Fibroblast of the aortic adventitia (primary cell): ENCODE data around the gene UGT1A6. TPM values are rescaled to one million over a fixed set of nuclear protein-coding genes. Genes with fewer than 3 reads are reported as not detected.
A peak's percentile ranks its signal among the peaks of the same experiment; 100 is the strongest.
"Not testable (repeated sequence)": the region's sequence is repeated elsewhere in the genome, so short reads cannot be mapped to it uniquely, and the experiment has no call there.

Experiments
- DNase-seq: peaks from one replicate; pipeline ENCODE4 v3.0.0-alpha.2; 2010; ENCODE audit warnings: low read depth
- H3K4me3 ChIP-seq: 2 replicates; pipeline ENCODE4 v1.5.1; 2011; ENCODE audit warnings: low read depth, mild to moderate bottlenecking, control low read depth, low read length, moderate library complexity
- CTCF ChIP-seq: IDR thresholded peaks from 2 replicates; pipeline ENCODE4 v1.5.1; 2011; ENCODE audit warnings: mild to moderate bottlenecking, low read length, control low read depth, inconsistent platforms; ENCODE audit not compliant: insufficient read depth
- total RNA-seq: library from RNA; depleted of rRNA; stranded (reverse); fragments of >200 nt; gene quantifications from 2 replicates; pipeline ENCODE4 v1.2.3, GENCODE V29; 2012; ENCODE audit warnings: low replicate concordance

The UGT1A6 gene
- total RNA-seq, 1 donor = 0.09 TPM

- no peak for DNase-seq
- H3K4me3 ChIP-seq = no peak overlapping the region
- no peak for TF ChIP-seq CTCF
Observed at GRCh38 chr2:233691443-233692433, 952 bp upstream of the UGT1A6 start.

GRCh38 chr2:233693963-233694362 lies 1.3 kb downstream of the UGT1A6 start:
- no peak overlapping the region for H3K4me3 ChIP-seq
- no peak for TF ChIP-seq CTCF
- no peak for DNase-seq

DNA sequence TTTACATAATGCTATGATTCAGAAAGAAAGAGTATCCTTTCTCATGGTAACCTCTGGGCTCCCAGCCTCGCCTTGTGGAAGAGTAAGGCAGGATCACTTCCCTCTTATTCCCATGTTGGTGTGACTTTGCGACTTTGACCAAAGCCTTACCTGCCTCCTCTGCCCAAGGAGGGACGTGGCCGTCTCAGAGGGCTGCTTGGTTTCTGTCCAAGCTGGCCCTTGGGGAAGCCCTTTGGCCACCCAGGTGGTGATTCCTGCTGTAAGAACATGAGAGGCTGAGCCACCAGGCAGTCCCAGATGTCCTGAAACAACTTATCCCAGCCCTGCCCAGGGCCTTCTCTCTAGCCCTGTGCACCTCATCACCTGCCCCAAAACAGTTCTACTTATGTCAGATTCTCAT lies 6.0 kb downstream of the UGT1A6 start:
- TF ChIP-seq CTCF = no peak
- DNase-seq = no peak
- H3K4me3 ChIP-seq = no peak overlapping the region

DNA sequence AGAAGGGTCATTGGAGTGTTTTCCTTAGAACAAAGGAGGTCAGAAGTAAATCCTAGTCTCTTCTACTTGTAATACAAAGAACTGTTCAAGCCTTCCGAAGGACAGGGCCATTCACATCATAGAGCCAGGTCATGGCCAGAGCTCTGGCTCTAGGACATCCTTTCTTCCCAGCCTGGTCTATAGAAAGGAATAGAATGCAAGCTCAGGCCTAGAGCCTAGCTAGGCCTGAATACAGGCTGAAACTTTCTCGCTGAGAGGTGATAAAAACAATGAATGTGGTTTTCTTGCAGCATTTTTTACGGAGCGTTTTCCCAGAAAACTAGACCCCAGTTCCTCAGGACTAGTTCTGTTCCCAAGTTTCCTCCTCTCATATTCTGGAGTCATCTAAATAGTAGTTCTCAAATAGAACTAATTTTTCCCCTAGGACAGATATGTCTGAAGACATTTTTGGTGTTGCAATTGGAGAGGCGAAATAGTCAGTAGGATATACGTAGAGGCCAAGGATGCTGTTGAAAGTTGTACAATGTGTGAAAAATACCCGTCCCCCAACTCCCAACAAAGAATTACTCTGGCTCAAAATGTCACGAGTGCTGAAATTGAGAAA lies 6.8 kb downstream of the UGT1A6 start:
- H3K4me3 ChIP-seq = no peak overlapping the region
- TF ChIP-seq CTCF = no peak
- no peak for DNase-seq

GRCh38 chr2:233700028-233700635 lies 7.4 kb downstream of the UGT1A6 start:
- DNase-seq = peak; percentile 99
- no peak for TF ChIP-seq CTCF
- no peak overlapping the region for H3K4me3 ChIP-seq

GRCh38 chr2:233700842-233701241 lies 8.2 kb downstream of the UGT1A6 start:
- not testable (repeated sequence) for DNase-seq, H3K4me3 ChIP-seq

- no peak for TF ChIP-seq CTCF
- no peak for DNase-seq
- H3K4me3 ChIP-seq = no peak overlapping the region
Observed at GRCh38 chr2:233702238-233702637, 9.5 kb downstream of the UGT1A6 start.
